Neural cell (in vitro differentiated cells): Measurements from ENCODE around the gene NPAS3. TPM values are rescaled to one million over a fixed set of nuclear protein-coding genes. Genes with fewer than 3 reads are reported as not detected.

Experiments used
- H2AFZ ChIP-seq: fragments of 200-600, 300-800 bp; sonication (generic), shearing (Covaris generic); 2 replicates; pipeline ENCODE4 v1.6.0; 2014; ENCODE audit warnings: low read depth, mild to moderate bottlenecking, antibody characterized with exemption, low read length, moderate library complexity
- H3F3A ChIP-seq: fragments of 200-600 bp; shearing (Covaris generic); 2 replicates; pipeline ENCODE4 v1.6.1; 2016; ENCODE audit warnings: mild to moderate bottlenecking, moderate library complexity, mixed read lengths, antibody characterized with exemption, low read length; ENCODE audit not compliant: insufficient read depth, poor library complexity, severe bottlenecking
- H3K27ac ChIP-seq: fragments of 200-600, 300-800 bp; sonication (generic), shearing (Covaris generic); 2 replicates; pipeline ENCODE4 v1.5.1; 2014; ENCODE audit warnings: mild to moderate bottlenecking, low read length, moderate library complexity
- H3K27me3 ChIP-seq: fragments of 300-800, 200-600 bp; sonication (generic), shearing (Covaris generic); 2 replicates; pipeline ENCODE4 v1.6.0; 2014; ENCODE audit warnings: mild to moderate bottlenecking, low read depth, low read length, moderate library complexity; ENCODE audit not compliant: insufficient read depth
- H3K36me3 ChIP-seq: fragments of 300-800, 200-600 bp; sonication (generic), shearing (Covaris generic); 2 replicates; pipeline ENCODE4 v1.5.1; 2014; ENCODE audit warnings: mild to moderate bottlenecking, antibody characterized with exemption, low read length, moderate library complexity; ENCODE audit not compliant: insufficient read depth
- H3K4me2 ChIP-seq: fragments of 300-800, 200-600 bp; sonication (generic), shearing (Covaris generic); 2 replicates; pipeline ENCODE4 v1.6.0; 2014; ENCODE audit warnings: mild to moderate bottlenecking, low read length
- H3K4me3 ChIP-seq: fragments of 300-800, 200-600 bp; sonication (generic), shearing (Covaris generic); 2 replicates; pipeline ENCODE4 v1.5.1; 2014; ENCODE audit warnings: mild to moderate bottlenecking, low read length, moderate library complexity
- H3K79me2 ChIP-seq: fragments of 200-600 bp; shearing (Covaris generic); replicated peaks from 2 replicates; pipeline ENCODE4 v1.6.0; 2014; ENCODE audit warnings: mild to moderate bottlenecking, low read length, moderate library complexity; ENCODE audit not compliant: insufficient read depth
- H3K9ac ChIP-seq: fragments of 300-800, 200-600 bp; sonication (generic), shearing (Covaris generic); 2 replicates; pipeline ENCODE4 v1.6.1; 2016; ENCODE audit warnings: mild to moderate bottlenecking, low read length, mixed read lengths
- H3K9me2 ChIP-seq: fragments of 200-600 bp; shearing (Covaris generic); 2 replicates; pipeline ENCODE4 v1.6.1; 2016; ENCODE audit warnings: mild to moderate bottlenecking, low read length, mixed read lengths; ENCODE audit not compliant: insufficient read depth
- H3K9me3 ChIP-seq: fragments of 200-600, 300-800 bp; sonication (generic), shearing (Covaris generic); 2 replicates; pipeline ENCODE4 v1.6.1; 2016; ENCODE audit warnings: mild to moderate bottlenecking, mixed run types, low read length, moderate library complexity, mixed read lengths
- H4K20me1 ChIP-seq: fragments of 200-600 bp; shearing (Covaris generic); 2 replicates; pipeline ENCODE4 v1.6.1; 2016; ENCODE audit warnings: mild to moderate bottlenecking, mixed run types; ENCODE audit not compliant: insufficient read depth
- CTCF ChIP-seq: fragments of 450-650 bp; IDR thresholded peaks from 2 replicates; pipeline ENCODE4 v1.5.1; 2014; ENCODE audit warnings: antibody characterized with exemption, mild to moderate bottlenecking, moderate library complexity; ENCODE audit not compliant: poor library complexity, severe bottlenecking
- EP300 ChIP-seq: fragments of 450-650 bp; conservative IDR thresholded peaks from 2 replicates; pipeline ENCODE4 v1.6.1; 2014; ENCODE audit warnings: antibody characterized with exemption, mild to moderate bottlenecking, moderate library complexity; ENCODE audit not compliant: poor library complexity, severe bottlenecking
- EZH2 ChIP-seq: fragments of 200-600, 300-800 bp; shearing (Covaris generic), sonication (generic); IDR thresholded peaks from 2 replicates; pipeline ENCODE4 v1.6.1; 2014; ENCODE audit warnings: antibody characterized with exemption, low read length, borderline replicate concordance, mild to moderate bottlenecking; ENCODE audit not compliant: insufficient read depth, poor library complexity, severe bottlenecking
- MXI1 ChIP-seq: fragments of 450-650 bp; conservative IDR thresholded peaks from 2 replicates; pipeline ENCODE4 v1.6.1; 2014; ENCODE audit warnings: antibody characterized with exemption, mild to moderate bottlenecking; ENCODE audit not compliant: poor library complexity, severe bottlenecking
- POLR2AphosphoS5 ChIP-seq: IDR thresholded peaks from 2 replicates; pipeline ENCODE4 v1.6.1; 2012
- RAD21 ChIP-seq: fragments of 450-650 bp; conservative IDR thresholded peaks from 2 replicates; pipeline ENCODE4 v1.6.1; 2014; ENCODE audit warnings: antibody characterized with exemption, mild to moderate bottlenecking, moderate library complexity
- REST ChIP-seq: IDR thresholded peaks from 2 replicates; pipeline ENCODE4 v1.6.1; 2012; ENCODE audit warnings: borderline replicate concordance
- SMC3 ChIP-seq: fragments of 450-650 bp; conservative IDR thresholded peaks from 2 replicates; pipeline ENCODE4 v1.6.1; 2014; ENCODE audit warnings: antibody characterized with exemption, mild to moderate bottlenecking, moderate library complexity; ENCODE audit not compliant: poor library complexity
- TAF1 ChIP-seq: IDR thresholded peaks from 2 replicates; pipeline ENCODE4 v1.6.1; 2012; ENCODE audit warnings: low read depth
- polyA plus RNA-seq: library from polyadenylated mRNA; depleted of rRNA; stranded (reverse); fragments of >200 nt; gene quantifications from 2 replicates; pipeline ENCODE4 v1.2.3, GENCODE V29; 2014

The NPAS3 gene
- polyA plus RNA-seq, 1 donor from 2014 or later = 1.3 TPM

DNA sequence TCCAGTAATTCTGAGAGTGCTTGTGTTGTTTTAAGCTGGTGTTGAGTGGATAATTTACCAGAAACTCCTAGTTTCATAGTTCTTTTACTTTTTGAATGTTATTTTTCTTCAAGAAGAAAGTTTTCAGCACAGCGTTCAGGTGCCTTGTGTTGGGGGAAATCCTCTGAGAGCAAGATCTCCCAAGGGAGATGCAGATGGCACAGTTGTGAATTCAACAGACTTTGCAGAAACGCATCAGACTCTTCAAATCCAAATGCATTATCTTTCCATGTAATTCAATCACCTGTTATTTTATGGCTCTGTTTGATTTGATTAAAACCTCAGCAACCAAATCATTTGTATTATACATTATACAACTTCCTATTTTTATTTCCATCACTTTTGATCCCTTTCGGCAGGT, 572.3 kb downstream of the NPAS3 start:
- H3K9me2 ChIP-seq = no peaks in the 10 kb centered on the region
- no peaks in the 10 kb centered on the region for H3K36me3 ChIP-seq
- no peak overlapping the region for H3K4me2 ChIP-seq
- H3K27ac ChIP-seq = no peak overlapping the region
- H3K9me3 ChIP-seq = no peaks in the 10 kb centered on the region
- no peak overlapping the region for H2AFZ ChIP-seq
- H3K27me3 ChIP-seq = no peaks in the 10 kb centered on the region
- H3K9ac ChIP-seq = no peak overlapping the region
- H3K4me3 ChIP-seq = no peak overlapping the region
- H3K79me2 ChIP-seq = no peaks in the 10 kb centered on the region
- TF ChIP-seq RAD21 (no peak), MXI1 (no peak), EP300 (no peak), TAF1 (no peak), EZH2 (no peak), SMC3 (no peak), CTCF (no peak), REST (no peak), POLR2AphosphoS5 (no peak)
- no peaks in the 10 kb centered on the region for H3F3A ChIP-seq
- H4K20me1 ChIP-seq = no peaks in the 10 kb centered on the region

DNA sequence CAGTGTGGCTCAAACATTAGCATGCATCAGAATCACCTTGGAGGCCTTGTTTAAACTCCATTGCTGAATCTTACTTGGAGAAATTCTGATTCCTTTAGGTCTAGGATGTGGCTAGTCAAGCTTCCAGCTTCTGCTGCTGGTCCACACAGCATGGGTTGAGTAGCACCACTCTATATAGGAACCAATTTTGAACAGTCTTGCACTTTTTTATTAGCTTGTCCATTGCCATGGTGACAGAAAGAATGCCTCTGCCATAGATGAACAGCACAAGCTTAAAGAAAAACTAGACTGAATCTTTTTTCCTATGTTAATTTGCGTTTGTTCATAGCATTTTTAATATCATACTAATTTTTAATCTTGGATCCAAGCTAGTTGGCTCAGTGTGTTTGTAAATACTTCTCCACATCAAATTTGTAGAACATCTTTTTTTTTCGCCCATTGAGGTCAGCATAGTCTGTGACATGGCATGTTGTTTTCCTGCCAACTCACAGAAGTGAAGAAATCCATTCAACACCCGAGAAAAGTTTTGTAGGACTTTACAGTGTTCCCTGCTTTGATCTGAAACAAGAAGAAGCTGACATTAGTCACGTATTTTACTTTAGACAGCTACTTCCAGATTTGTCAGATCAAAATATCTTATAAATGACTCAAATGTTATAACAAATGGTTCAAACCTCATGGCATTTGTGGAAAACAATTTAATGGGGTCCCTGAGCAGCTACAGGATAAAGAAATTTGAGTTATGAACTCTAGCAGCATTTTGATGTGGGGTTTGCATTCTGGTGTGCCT, 573.4 kb downstream of the NPAS3 start:
- Histone ChIP-seq H4K20me1 (no peaks in the 10 kb centered on the region), H3K9me2 (no peaks in the 10 kb centered on the region), H3K9me3 (no peaks in the 10 kb centered on the region), H3K9ac (no peak overlapping the region), H2AFZ (no peak overlapping the region), H3K27ac (no peak overlapping the region), H3F3A (no peaks in the 10 kb centered on the region), H3K4me3 (no peak overlapping the region), H3K36me3 (no peaks in the 10 kb centered on the region), H3K79me2 (no peaks in the 10 kb centered on the region), H3K4me2 (no peak overlapping the region), H3K27me3 (no peaks in the 10 kb centered on the region)
- TF ChIP-seq RAD21 (no peak), MXI1 (no peak), TAF1 (no peak), SMC3 (no peak), REST (no peak), EZH2 (no peak)
